ENCODE results near the gene ZXDC.

Gene ZXDC

DNA sequence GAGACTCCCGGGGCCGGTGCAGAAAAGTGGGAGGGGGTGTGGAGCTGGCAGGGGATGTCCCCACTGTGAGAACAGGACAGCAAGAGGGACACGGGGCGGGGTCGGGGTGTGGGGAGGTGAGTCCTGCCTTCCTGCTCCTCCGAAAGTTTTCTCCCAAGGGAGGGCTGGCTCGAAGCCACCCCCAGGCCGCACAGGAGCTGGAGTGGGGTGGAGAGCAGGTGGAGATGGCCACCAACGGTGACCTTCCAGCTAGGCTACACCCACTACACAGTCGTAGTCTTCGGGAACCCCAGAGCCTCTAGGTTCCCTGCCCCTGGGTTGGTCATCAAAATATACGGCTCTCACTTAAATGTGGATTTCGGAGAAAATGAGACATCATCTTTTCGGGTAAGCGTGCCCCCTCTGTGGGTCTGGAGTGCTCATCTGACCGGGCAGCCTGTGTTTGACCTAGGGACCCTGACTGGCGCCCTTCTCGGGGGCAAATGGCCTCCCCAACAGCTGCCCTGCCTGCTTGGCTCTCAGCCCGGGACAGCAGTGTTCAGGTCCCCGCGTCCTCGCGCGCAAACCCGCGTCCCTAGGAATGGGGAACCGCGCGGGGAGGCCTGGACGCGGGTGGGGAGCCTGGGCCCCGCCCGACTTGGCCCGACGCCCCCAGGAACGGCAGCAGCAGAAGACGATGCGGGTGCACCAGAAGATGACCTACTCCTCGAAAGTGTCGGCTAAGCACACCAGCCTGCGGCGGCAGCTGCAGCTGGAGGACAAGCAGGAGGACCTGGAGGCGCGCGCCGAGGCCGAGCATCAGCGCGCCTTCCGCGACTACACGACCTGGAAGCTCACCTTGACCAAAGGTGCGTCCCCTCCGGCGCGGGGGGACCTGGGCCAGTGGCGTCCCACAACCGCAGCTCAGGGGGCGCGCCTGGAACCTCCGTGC is 59.8 kb downstream of the ZXDC start:
- no peak for DNase-seq (ENCODE audit: low spot score)

DNA sequence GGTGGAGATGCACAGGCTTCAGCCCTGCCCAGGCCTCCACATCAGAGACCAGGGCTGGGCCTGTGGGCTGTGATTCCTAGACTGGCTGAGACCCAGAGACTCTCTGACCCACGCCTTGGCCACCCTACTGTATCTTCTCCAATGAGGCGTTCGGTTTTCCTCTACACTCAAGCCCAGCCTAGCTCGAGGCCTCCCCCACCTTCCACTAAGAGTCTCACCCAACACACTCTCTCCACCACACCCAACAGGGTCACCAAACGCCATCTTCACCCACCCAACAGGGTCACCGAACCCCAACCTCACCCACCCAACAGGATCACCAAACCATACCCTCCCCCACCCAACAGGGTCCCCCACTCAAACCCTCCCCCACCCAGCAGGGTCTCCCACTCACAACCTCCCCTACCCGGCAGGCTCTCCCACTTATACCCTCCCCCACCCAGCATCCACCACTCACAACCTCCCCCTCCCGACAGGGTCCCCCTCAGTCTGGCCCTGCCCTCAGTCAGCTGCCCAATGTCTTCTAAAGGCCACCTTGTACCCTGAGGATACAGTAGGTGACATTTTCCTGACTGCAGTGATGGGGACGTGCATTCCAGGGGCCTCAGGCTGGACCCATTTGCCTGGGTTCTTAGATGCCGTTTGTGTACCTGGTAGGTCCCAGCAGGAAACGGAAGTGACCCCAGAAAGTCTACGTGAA is 60.6 kb downstream of the ZXDC start:
- DNase-seq (ENCODE audit: low spot score), result no peak

DNA sequence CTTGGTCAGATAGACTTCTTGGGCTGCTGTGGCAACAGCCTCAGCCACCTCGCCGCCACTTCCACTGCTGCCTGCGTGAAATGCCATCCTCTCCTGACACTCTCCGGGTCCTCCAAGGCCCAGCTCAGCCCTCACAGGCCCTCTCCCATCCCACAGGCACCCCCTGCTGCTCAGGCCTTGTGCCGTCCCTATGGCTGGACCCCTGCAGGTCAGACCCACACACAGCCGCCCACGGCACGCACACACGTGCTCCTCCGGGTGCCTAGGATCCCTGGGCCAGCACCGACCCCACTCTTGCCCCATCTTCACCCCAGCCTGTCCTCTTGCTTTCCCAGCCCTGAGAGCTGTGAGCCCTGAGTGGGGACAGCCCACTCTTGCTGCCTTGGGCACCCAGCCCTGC is 61.3 kb downstream of the ZXDC start:
- DNase-seq (ENCODE audit: low spot score), result no peak

DNA sequence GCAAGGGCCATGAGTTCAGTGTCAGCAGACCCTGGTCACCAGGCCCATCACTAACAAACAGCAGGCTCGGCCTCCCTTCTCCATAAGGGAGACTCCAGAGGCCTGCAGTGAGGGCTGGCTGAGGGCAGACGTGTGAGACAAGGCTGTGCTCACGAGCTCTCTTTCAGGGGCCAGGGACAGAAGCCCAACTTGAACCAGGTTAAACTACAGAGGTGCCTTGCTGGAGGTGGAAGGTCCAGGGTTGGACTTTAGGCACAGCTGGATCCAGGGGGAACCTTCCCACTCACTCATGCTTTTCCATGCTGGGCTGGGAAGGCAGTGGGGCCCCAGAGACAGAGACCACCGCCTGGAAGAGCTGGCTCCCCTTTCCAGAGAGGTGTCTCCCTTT is 62.0 kb downstream of the ZXDC start:
- DNase-seq (ENCODE audit: low spot score), result no peak

DNA sequence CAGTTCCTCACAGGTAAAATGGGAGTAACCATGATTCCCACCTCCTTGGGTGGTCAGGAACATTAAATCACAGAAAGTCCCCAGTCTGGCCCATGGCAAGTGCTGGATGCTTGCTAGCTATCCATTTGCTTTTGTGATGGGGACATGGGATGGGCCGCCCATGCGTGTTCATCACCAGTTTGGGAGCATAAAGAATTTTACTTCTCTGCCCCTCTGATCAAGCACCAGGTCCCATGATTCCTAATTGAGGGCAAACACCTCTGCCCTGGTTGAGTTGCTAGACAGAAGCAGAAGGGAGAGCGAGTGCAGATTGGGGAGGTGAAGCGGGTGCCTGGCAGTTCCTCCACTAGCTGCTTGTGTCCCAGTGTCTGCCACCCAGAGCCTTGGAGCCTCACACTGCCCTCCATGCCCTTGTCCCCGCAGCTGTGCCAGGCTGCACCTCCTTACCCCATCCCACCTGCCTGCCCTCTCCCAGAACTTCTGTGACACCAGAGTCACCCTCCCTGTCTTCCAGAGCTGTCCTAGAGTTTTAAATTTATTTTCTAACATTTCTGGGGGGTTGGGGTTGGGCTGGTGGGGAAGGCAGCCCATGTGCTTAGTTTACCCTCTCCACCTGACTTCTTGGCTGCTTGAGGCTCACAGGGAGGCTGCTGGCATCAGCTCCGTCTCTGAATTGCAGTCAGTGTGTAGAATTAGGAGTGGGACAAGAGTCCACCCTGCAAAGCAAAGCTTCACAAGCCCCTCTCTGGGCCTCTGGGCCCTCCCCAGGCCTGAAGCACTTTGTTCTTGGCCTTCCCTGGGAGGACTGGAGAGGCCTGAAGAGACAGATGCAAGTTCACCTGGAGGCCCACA is 62.6 kb downstream of the ZXDC start:
- no peak for DNase-seq (ENCODE audit: low spot score)

DNA sequence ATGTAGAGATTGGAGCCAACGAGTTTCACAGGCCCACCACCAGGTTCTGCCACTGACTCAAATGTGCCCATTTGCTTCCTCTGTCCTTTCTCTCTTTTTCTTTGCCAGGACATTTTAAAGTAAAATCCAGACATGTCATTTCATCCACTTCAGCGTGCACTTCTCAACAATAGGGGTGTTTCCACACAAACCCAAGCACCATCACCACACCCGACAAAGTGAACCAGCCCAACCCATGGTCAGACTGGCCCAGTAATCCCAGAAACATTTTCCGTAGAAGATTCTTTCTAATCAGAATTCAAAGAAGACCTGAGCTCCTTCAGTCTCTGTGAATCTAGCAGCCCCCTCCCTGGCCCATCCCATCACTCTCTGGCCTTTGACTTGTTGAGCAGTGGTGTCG is 67.6 kb downstream of the ZXDC start:
- no peak for DNase-seq (ENCODE audit: low spot score)

DNA sequence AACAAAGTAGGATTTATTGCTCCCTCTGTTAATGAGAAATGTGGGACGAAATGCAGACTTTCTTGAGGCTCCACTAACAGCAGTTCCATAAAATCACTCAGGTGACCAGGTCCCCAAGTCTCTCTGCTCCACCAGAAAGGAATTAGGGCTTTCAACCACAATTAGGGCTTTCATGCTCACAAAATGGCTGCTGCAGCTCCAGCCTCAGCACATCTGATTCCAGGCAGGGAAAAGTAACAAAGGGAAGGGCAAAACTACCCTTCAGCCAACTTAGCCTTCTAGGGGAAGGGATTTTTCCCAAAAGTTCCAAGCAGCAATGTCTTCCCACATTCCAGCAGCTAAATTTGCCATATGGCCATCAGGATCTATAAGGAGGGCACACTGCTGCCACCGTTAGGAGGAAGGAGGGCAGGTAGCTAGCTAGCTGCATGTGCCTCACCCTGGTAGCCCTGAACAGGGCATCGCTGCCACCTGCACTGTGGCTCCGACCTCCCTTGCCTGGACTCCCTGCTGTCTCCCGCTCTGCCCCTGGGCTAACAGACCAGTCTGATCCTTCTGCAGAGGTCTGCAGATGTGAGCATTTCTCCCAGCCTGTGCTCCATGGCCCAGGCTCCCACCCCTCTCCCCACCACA is 68.2 kb downstream of the ZXDC start:
- no peak for DNase-seq (ENCODE audit: low spot score)

DNA sequence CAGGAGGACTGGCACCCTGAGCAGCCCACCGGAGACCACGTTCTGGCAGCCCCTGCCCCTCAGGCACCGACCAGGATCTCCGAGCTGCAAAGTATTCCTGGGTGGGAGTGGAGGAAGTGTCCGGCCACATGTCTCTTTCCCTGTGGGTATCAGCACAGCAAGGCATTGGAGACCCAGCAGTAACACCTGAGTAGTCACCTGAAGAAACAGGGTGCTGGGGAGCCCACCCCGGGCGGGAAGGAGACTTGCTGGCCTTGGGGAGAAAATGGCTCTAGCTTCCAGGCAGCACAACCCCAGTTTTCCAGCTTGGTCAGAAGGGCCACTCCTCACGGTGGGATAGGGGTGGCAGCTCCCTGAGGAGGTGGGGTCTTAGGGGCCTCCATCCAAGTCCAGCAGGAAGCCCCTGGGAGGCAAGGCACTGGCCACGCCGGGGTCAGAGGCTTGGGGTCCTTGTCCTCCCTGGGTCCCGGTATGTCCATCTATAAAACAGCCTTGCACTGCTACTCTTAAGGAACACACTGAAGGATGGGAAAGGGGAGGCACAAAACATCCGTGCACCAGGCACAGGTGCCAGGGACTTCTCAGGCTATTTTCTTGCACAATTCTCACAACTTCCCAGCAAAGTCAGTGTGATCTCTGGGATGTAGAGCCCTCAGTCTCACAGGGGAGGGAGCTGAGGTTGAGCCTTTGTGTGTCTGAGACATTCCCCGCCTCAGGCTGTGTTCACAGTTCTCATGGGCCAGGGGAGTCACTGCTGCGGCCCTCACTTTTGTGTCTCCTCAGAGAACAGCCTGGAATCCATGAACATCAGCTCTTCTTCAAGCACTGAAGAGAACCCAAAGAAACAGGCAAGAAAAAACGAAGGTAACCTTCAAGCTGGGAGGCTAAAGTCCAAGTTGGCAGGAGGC is 69.0 kb downstream of the ZXDC start:
- no peak for DNase-seq (ENCODE audit: low spot score)

DNA sequence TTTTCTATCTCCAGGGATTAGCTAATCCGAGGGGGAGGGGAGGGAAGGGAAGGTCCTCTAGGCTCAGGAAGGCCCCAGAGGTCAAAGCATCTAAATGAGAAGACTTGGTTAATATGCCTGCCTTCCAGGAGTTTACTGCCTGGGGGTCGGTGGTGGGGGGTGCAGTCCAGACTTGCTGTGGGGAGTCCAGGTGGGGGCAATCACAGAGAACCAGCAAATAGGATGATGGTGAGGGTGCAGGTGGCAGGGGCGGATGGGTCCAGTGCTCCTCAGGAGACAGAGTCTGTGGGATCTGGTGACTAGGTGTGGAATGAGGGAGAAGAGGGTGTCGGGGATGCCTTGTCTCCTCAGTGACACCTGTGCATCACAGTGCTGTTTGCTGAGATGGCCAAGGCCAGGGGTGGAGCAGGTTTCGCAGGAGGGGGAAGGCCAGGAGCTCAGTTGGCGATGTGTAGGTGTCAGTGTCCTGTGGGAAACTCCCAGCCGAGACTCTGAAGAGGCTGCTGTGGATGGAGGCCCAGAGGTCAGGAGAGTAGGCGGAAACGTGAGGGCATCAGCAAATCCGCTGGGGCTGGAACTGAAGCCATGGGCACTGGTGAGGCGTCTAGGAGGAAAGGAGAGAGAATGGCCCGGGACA is 72.9 kb downstream of the ZXDC start:
- DNase-seq (ENCODE audit: low spot score), result no peak

DNA sequence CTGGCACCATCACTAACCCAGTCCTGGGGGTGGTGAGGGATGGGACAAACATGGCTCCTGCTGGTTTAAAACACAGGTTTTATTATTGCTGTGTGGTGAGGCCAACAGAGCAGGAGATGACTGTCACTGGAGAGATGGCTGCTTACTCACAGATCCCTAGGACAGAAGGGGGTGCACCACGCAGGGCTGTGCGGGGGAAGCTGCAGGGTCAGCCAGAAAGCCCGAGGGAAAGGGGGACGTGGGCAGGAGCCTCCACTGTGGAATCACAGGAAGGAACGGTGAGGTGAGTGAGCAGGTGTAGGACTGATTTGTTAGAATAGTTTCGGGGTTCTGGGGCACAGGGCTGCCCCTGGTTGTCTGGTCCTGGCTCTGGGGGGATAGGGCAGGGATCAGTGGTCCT is 73.5 kb downstream of the ZXDC start:
- DNase-seq (ENCODE audit: low spot score), result no peak

DNA sequence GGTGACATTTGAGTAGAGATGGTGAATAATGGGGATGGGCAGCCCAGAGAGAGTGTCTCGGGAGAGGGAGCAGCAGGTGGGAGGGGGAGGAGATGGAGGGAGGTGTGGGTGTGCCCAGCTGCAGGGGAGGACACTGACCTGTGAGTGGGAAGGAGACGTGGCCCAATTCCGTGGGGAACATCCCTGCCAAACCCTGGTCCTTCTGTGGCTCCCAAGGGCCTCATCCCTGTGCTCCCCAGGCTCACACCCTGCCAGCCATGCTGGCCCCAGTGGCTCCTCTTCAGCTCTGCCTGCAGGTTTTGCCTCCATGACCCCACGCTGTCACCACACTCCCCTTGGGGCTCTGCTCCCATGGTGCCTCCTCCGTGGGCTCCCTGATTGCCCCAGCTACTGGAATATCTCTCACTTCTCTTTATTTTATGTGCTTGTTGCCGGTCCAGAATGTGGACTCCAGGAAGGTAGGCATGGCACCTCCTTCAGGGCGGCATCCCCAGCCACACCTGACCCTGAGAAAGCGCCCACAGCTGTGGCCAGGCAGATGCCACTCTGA is 74.0 kb downstream of the ZXDC start:
- no peak for DNase-seq (ENCODE audit: low spot score)

DNA sequence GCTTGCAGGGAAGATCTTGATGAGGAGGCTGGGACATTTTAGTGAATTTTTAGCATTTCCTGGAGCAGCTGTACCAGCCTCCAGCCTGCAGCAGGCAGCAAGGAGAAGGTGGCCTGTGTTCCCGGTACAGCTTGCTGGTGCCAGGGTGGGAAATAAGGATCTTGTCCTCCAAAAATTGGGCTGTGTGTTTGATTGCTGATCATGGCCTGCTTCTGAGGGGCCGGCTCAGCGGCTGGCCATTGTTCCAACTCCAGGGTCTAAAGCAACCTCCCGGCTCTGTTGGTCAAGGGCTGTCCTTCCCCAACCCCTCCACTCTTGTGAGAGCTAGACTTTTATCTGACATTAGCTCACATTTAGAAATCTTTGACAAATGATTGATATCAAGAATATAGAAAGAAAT is 75.9 kb downstream of the ZXDC start:
- DNase-seq (ENCODE audit: low spot score), result no peak

DNA sequence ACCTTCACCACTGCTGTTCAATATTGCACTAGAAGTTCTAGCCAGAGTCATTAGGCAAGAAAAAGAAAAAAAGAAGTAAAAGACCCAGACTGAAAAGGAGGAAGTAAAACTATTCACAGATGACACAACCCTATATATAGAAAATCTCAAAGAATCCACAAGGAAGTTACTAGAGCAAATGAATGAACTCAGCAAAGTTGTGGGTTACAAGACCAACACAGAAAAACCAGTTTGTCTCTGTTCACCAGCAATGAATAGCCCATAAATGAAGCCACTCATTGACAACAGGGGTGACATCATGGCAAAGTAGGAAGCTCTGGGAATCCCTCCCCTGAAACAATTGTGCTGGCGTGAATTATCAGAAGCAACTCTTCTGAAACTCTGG is 76.3 kb downstream of the ZXDC start:
- DNase-seq (ENCODE audit: low spot score), result no peak

DNA sequence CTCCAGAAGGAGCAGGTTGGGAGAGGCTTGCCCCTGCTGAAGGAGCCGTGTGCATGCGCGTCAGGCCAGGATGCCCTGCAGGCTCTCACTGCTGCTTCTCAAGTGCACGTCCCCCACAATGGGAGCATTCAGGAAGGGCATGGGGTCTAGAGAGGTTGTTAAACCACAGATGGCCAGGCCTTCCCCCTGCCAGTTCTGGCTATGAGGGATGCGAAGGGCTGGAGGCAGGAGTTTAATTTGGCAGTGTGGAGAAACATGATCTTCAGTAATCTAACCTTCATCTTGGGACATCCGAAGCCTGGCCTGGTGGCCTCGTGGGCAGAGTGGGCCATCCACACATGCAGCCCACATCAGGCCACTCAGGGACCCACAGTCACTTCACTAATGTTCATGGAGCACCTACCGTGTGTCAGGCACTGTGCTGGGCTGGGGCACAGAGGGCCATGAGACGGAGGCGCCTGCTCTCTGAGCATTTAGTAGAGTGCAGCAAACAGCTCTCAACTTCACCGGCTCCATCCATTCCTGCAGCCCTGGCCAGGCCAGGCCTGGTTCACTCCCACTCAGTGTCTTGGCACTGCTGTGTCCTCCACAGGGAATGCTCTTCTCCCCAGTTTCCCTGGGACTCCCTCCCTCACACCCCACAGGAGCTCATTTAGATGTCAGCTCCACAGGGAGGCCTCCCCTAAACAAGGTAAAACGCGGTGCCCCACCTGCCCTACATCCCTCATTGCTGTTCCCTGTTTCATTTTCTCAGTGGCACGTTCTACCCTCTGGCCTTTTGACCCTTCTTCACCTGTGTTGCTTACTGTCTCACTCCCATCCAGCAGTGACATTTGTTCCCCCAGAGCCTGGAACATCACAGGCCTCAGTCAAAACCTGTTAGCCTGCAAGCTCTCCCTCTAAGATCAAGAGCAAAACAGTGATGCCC is 77.0 kb downstream of the ZXDC start:
- DNase-seq (ENCODE audit: low spot score), result no peak

DNA sequence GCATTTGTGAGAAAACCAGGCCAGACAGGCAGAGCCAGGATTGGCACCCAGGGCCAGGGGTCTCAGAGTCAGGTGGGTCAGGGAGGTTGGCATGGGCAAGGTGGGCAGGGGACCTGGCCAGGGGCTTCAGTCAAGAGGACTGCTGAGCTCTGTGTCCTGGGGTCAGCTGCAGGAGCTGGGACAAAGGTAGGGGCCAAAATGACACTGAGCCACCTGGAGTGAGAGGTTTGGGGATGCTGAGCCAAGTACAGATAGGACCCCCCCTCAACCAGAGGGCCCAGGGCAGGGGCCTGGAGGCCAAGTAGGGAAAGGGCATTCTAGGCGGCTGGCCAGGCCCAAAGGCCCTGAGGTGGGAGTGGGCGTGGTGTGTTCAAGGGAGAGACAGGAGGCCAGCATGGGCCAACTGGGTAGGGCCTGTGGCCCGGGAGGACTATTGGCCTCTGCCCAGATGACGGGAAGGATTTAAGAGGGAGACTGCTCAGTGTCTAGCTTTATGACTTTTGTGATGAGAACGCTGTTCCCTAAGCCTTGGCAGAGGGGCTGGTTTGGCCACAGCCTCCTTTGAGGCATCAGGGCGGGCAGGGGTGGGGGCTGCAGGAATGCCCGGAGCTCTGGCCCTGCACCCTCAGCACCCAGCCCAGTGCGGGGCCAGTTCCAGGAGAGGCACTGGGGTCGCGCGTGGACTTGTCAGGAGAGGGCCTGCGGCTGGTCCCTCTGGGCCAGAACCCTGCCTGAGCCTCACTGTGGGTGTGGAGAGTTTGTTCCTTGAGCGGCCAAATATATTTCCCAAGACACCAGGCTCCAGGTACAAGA is 77.9 kb downstream of the ZXDC start:
- DNase-seq (ENCODE audit: low spot score), result no peak

DNA sequence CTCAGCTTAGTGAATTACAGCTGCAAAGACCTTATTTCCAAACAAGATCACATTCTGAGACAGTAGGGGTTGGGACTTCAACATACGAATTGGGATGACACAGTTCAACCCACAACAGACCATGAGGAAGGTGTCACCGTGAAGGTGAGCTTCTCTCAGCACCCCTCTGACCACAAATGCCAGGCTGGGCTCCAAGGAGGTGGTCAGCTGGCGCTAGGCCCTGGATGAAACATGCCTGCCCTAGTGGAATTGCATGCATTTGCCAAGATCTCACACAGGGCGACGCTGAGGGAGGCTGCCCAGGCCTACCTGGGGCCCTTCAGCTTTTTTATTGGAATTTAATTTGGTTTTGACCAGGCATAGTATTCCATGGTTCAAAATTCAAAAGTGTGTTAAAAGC is 79.2 kb downstream of the ZXDC start:
- DNase-seq (ENCODE audit: low spot score), result no peak

DNA sequence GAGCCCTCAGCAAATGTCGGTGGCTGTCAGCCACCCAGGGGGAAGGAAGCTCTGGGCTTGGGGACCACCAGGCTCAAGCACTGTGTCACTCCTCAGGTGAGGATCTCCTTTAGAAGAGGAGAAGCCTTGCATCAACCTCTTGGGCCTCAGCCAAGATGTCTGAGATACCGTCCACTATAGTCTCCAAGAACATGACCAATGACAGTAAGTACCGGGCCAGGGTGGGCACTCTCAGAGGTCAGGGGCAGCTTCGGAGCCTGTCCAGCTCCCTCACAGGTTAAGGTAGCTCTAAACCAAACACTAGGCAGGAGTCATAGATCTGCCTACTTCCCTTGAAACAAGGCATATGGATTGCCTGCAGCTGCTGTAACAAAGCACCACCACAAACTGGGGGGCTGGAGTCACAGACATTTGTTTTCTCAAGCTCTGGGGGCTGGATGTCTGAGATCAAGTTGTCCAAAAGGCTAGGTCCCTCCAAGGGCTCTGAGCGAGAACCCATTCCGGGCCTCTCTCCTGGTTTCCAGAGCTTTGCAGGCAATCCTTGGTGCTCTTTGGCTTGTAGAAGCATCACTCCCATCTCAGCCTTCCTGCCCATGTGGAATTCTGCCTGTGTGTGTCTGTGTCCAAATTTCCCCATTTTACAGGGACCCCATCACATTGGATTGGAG is 79.7 kb downstream of the ZXDC start:
- DNase-seq (ENCODE audit: low spot score), result no peak

DNA sequence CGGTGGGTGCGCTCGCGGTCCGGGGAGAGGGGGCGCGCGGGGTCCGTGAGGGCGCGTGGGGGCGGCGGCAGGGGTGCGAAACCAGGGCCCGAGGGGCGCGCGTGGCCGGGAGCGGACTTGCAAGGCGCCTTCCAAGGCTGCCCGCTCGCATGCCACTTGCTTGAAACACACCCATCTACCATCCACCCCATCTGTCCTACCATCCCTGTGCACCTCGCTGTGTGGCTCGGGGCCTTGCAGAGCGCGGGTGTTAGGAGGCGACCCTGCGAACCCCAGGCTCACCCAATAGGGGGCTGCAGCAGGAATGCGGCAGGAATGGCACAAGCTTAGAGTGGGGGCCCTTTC is 80.7 kb downstream of the ZXDC start:
- DNase-seq (ENCODE audit: low spot score), result no peak
